GM10266 (cell line): ENCODE results near the gene PKNOX1.

ENCODE experiments used
- DNase-seq: peaks from one replicate; pipeline ENCODE4 v3.0.0; 2012; ENCODE audit errors: extremely low spot score
- CTCF ChIP-seq: IDR thresholded peaks from 2 replicates; pipeline ENCODE4 v1.5.1; 2012; ENCODE audit warnings: mild to moderate bottlenecking, low read depth; ENCODE audit not compliant: control insufficient read depth, insufficient read depth; ENCODE audit errors: missing control alignments

PKNOX1 gene

DNA sequence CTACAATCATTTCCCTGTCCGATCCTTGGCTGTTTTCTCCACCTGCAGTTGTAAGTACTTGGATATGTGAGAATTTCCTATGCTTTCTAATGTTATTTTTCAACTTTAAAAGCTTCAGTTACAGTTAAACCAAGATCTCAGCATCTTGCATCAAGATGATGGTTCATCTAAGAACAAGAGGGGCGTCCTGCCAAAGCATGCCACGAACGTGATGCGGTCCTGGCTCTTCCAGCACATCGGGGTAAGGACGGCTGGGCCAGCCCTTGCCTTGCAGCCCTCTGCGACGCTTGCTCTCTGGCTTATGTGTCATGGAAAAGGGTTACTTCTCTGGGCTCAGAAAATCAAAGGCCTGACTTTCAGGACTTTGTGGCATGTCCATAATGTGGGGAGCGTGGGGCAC is 46.8 kb downstream of the PKNOX1 start:
- TF ChIP-seq CTCF = no peak
- DNase-seq = no peak

GRCh38 chr21:43021756-43022600 is 47.6 kb downstream of the PKNOX1 start:
- DNase-seq = no peak
- TF ChIP-seq CTCF = no peak

DNA sequence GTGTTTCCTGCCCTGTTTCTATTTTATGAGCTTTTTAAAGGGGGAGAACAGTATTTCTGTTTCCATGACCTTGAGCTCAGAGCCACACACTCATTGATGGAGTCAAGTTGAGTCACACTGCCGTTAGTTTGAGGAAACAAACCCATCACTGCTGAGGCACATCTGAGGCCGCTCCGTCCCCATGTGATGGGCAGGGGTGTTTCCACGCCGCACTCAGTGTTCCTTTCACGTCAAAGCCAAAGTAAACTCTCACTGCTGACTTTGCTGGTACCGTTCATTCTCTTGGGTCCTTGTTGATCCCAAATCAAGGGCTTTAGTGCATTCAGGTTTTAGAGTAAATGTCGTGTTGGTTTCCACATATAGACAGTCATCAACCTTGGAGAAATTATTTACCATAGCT is 48.8 kb downstream of the PKNOX1 start:
- no peak for DNase-seq
- no peak for TF ChIP-seq CTCF

GRCh38 chr21:43024439-43025136 is 50.2 kb downstream of the PKNOX1 start:
- no peak for TF ChIP-seq CTCF

GRCh38 chr21:43025636-43026180 is 51.3 kb downstream of the PKNOX1 start:
- no peak for DNase-seq
- no peak for TF ChIP-seq CTCF

More at GRCh38 chr21:43024439-43025136, 50.2 kb downstream of the PKNOX1 start:
- DNase-seq = no peak

GRCh38 chr21:43027846-43028731 is 53.7 kb downstream of the PKNOX1 start:
- no peak for DNase-seq

More at GRCh38 chr21:43027846-43028731, 53.7 kb downstream of the PKNOX1 start:
- no peak for TF ChIP-seq CTCF
